Cardiac muscle cell (in vitro differentiated cells and primary cell): Measurements from ENCODE around the gene CCNG1. TPM values are rescaled to one million over a fixed set of nuclear protein-coding genes. Genes with fewer than 3 reads are reported as not detected.

Source experiments
- DNase-seq, 2 donors: peaks; one replicate each; pipeline versions ENCODE4 v3.0.0 to v3.0.0-alpha.2; 2010 to 2017; ENCODE audit warnings: low read depth in 1 of 2, low spot score in 1 of 2
- H3K27ac ChIP-seq: fragments of 200-600 bp; sonication (generic); 2 replicates; pipeline ENCODE4 v1.5.1; 2016
- H3K27me3 ChIP-seq: fragments of 200-600 bp; sonication (generic); 2 replicates; pipeline ENCODE4 v1.6.0; 2016; ENCODE audit warnings: control low read depth
- H3K36me3 ChIP-seq: fragments of 200-600 bp; sonication (generic); 2 replicates; pipeline ENCODE4 v1.5.1; 2016; ENCODE audit warnings: control low read depth
- H3K4me1 ChIP-seq: fragments of 200-600 bp; sonication (generic); 2 replicates; pipeline ENCODE4 v1.8.1; 2017; ENCODE audit warnings: low read depth, mild to moderate bottlenecking, mixed run types
- H3K4me3 ChIP-seq: fragments of 200-600 bp; sonication (generic); 2 replicates; pipeline ENCODE4 v1.5.1; 2016; ENCODE audit warnings: mild to moderate bottlenecking
- H3K9me3 ChIP-seq: fragments of 200-600 bp; sonication (generic); 2 replicates; pipeline ENCODE4 v1.5.1; 2017; ENCODE audit warnings: low read depth, mild to moderate bottlenecking, control low read depth
- CTCF ChIP-seq: IDR thresholded peaks from 2 replicates; pipeline ENCODE4 v1.5.1; 2012; ENCODE audit warnings: low read depth, mild to moderate bottlenecking, low read length
- polyA plus RNA-seq: library from polyadenylated mRNA; unstranded; fragments of >200 nt; fragmentation: Nextera tagmentation; extraction: Ambion mirVana; gene quantifications from 2 replicates; pipeline ENCODE4 v1.2.1, GENCODE V29; 2016
- total RNA-seq: library from RNA; depleted of rRNA; stranded (reverse); fragments of >200 nt; gene quantifications from 2 replicates; pipeline ENCODE4 v1.2.3, GENCODE V29; 2016

Gene CCNG1
- total and polyA plus RNA-seq, 2 experiments from 2014 or later: 134 to 155 TPM

GRCh38 chr5:163401271-163401670 is 36.1 kb upstream of the CCNG1 start:
- Histone ChIP-seq H3K4me3 (no peak overlapping the region), H3K9me3 (no peaks in the 10 kb centered on the region), H3K4me1 (no peaks in the 10 kb centered on the region), H3K36me3 (no peaks in the 10 kb centered on the region), H3K27me3 (no peaks in the 10 kb centered on the region), H3K27ac (no peak overlapping the region)
- no peak for DNase-seq
- TF ChIP-seq CTCF: no peak

DNA sequence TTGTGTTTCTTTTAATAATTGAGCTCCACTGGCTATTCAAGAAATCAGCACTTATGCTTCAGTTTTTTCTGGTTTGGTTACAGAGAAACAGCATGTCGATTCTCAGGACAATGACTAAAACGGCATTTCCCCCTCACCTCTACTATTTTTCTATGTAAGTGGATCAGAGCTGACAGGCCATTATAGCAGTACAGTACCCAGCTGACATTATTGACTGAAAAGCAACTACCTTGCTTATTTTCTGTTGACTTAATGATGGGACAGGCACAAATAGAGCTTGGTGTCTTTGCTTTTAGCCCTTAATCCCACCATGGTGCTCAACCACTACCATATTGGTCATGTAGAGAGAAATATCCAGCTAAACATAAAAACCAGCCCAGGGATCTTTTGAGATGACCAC is 35.4 kb upstream of the CCNG1 start:
- H3K27ac ChIP-seq: no peak overlapping the region
- no peaks in the 10 kb centered on the region for H3K4me1 ChIP-seq
- TF ChIP-seq CTCF: no peak
- no peaks in the 10 kb centered on the region for H3K9me3 ChIP-seq
- H3K27me3 ChIP-seq: no peaks in the 10 kb centered on the region
- no peaks in the 10 kb centered on the region for H3K36me3 ChIP-seq
- no peak for DNase-seq
- H3K4me3 ChIP-seq: no peak overlapping the region

DNA sequence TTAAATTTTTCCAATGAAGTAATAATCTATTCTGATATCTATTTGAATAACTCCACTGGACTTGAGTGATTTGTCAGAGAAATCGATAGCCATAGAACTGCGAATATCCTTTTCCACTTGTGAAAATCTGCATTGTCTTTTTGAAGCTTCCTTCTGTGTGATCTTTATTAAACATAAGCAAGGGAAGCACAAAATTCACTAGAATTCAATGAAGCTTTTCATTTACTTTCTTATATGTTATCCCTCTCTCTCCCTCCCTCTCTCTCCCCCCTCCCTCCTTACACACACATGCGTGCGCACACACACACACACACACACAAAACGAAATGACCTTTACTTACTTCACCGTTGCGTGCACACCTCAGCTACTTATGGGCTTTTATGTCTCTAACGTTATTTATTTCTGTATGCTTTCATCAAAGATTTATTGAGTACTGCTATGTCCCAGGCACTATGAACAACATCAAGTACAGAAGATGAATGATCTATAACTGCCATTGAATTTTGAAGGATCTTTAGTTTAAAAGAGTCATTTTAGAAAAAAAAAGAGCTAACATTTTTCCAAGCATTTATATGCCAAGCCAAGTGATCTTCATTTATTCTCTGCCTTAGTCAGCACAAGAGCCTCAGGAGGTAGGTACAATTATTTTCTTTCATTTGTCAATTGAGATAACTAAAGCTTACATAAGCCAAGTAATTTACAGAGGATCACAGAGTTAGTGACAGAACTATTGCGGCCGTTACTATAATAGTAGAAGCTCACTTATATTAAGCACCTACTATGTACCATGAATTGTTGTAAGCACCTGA is 32.8 kb upstream of the CCNG1 start:
- H3K36me3 ChIP-seq: no peaks in the 10 kb centered on the region
- no peak for DNase-seq
- no peaks in the 10 kb centered on the region for H3K4me1 ChIP-seq
- no peak overlapping the region for H3K27ac ChIP-seq
- no peaks in the 10 kb centered on the region for H3K27me3 ChIP-seq
- H3K4me3 ChIP-seq: no peak overlapping the region
- TF ChIP-seq CTCF: no peak
- no peaks in the 10 kb centered on the region for H3K9me3 ChIP-seq

- TF ChIP-seq CTCF: no peak
- no peak overlapping the region for H3K4me3 ChIP-seq
- no peak overlapping the region for H3K27ac ChIP-seq
- H3K27me3 ChIP-seq: no peaks in the 10 kb centered on the region
- no peaks in the 10 kb centered on the region for H3K4me1 ChIP-seq
- H3K9me3 ChIP-seq: no peaks in the 10 kb centered on the region
- DNase-seq: peak; percentile 12 to 72
- no peaks in the 10 kb centered on the region for H3K36me3 ChIP-seq
Measured at GRCh38 chr5:163407034-163407655, 30.2 kb upstream of the CCNG1 start.

GRCh38 chr5:163408311-163408923 is 29.0 kb upstream of the CCNG1 start:
- TF ChIP-seq CTCF: peak; percentile 84

More at GRCh38 chr5:163408311-163408923, 29.0 kb upstream of the CCNG1 start:
- H3K27me3 ChIP-seq: no peaks in the 10 kb centered on the region
- no peak overlapping the region for H3K4me3 ChIP-seq
- no peaks in the 10 kb centered on the region for H3K9me3 ChIP-seq
- peak; percentile 57 to 90 for DNase-seq
- no peak overlapping the region for H3K27ac ChIP-seq
- H3K36me3 ChIP-seq: no peaks in the 10 kb centered on the region
- H3K4me1 ChIP-seq: no peaks in the 10 kb centered on the region
